D721Med (cell line): ENCODE data around the gene MT1X.

Source experiments
- DNase-seq: peaks from one replicate; pipeline ENCODE4 v3.0.0; 2011; ENCODE audit warnings: low spot score; ENCODE audit not compliant: insufficient read length
- FAIRE-seq: peaks from 2 replicates; lab custom pipeline; 2011; peaks lifted over from hg19 to GRCh38; lab: Jason Lieb, UNC
- CTCF ChIP-seq: IDR thresholded peaks from 2 replicates; pipeline ENCODE4 v1.5.1; 2012; ENCODE audit warnings: mild to moderate bottlenecking, control low read depth; ENCODE audit not compliant: insufficient read depth; ENCODE audit errors: missing control alignments

MT1X gene

GRCh38 chr16:56681939-56682702 is at the start of gene MT1X:
Gene MT1X (plus strand): TSS chr16:56682470. CDS start chr16:56682541, 71 bp downstream.
- peak; percentile 23 for DNase-seq
- no peak for FAIRE-seq
- no peak for TF ChIP-seq CTCF

- DNase-seq, result no peak
- no peak for FAIRE-seq
- TF ChIP-seq CTCF, result no peak
Observed at GRCh38 chr16:56632848-56633365, 49.4 kb upstream of the MT1X start.

DNA sequence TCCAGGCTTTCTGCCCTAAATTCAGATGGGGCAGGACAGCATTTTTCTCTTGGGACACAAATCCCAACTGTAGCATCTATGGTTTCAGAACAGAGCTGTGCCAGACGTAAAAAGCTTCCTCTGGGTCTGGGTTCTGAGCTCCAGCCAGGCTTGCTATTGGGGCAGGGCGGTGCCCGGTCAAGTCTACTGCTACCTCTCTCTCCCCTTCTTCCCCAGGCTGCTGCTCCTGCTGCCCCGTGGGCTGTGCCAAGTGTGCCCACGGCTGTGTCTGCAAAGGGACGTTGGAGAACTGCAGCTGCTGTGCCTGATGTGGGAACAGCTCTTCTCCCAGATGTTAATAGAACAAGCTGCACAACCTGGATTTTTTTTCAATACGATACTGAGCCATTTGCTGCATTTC is 48.7 kb upstream of the MT1X start:
- FAIRE-seq, result no peak
- no peak for TF ChIP-seq CTCF
- DNase-seq, result no peak

DNA sequence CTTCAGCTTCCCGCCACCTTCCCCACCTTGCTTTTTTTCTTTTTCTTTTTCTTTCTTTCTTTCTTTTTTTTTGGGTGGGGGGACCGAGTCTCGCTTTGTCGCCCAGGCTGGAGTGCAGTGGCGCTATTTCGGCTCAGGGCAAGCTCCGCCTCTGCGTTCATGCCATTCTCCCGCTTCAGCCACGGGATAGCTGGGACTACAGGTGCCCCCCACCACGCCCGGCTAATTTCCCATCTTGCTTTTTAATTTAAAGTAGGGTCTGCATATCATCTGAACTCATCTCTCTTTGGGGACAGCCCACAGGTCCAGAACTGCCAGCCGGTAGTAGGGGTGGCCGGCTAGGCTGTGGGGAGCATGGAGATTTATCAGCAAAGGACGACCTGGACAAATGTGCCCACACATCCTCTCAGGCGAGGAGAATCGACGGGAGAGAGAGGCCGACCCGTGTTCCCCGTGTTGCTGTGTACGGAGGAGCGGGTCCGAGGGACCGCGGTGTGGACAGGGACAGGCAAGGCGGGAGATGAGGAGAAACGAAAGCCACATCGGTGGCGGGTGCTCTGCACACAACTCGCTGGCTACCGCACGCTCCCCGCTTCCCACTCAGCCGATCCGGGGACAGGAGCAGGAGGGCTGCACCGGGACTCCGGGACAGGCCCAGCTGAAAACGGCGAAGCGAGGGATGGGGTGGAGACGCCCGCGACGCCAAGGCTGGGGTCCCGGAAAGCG is 47.4 kb upstream of the MT1X start:
- DNase-seq (no peak), FAIRE-seq (no peak)

DNA sequence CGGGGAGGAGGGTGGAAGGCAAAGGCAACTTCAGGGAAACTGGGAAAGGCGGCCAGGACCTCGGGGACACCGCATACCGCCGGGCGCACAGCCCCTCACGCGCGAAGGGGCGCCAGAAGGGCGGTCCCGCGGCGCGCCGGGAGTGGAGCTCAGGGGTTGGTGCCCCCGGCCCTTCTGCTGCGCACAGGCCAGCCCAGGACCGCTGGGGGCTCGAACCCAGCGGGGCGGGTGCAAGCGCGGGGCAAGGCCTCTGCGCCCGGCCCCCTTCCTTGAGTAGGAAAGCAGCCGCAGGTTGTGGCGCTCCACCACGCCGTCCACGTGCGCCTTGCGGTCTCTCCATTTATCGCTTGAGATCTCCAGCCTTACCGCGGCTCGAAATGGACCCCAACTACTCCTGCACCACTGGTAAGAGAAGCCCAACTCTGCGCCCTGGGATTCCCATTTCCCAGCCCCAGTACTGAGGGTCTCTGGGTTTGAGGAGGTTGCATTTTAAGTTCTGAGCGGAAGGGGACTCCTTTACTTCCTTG is 46.8 kb upstream of the MT1X start:
- DNase-seq (no peak), FAIRE-seq (no peak)
- TF ChIP-seq CTCF, result no peak

More for the DNA sequence above, 47.4 kb upstream of the MT1X start:
- no peak for TF ChIP-seq CTCF

DNA sequence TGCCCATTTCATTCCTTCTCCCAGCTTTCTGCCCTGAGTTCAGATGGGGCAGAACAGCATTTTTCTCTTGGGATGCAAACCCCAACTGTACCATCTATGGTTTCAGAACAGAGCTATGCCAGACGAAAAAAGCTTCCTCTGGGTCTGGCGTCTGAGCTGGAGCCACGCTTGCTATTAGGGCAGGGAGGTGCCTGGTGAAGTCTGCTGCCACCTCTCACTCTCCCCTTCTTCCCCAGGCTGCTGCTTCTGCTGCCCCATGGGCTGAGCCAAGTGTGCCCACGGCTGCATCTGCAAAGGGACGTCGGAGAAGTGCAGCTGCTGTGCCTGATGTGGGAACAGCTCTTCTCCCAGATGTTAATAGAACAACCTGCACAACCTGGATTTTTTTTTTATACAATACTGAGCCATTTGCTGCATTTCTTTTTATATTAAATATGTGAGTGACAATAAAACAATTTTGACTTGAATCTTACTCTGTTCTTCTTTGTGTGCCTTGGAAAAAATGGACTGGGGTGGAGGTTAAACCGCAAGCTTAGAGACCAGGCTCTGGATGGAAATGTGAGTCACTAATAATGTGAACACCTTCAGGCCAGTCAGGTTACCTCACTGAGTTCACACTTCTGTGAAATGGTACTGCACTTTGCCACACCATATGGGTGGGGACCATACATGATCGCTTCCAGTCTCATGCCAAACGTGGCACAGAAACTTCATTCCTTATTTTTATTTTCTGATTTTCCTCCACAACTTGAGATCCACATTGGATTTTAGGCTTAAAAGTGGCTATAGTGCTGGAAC is 45.5 kb upstream of the MT1X start:
- no peak for DNase-seq
- TF ChIP-seq CTCF, result no peak
- FAIRE-seq, result no peak
